Neural progenitor cell (in vitro differentiated cells): Measurements from ENCODE around the gene ST7L. TPM values are rescaled to one million over a fixed set of nuclear protein-coding genes. Genes with fewer than 3 reads are reported as not detected.

Experiments used
- DNase-seq: peaks from one replicate; pipeline ENCODE4 v3.0.0-alpha.2; 2016; ENCODE audit warnings: low spot score
- H2AFZ ChIP-seq: fragments of 200-600 bp; sonication (generic); replicated peaks from 2 replicates; pipeline ENCODE4 v1.6.1; 2016; ENCODE audit warnings: antibody characterized with exemption
- H3F3A ChIP-seq: fragments of 200-600 bp; sonication (generic); 2 replicates; pipeline ENCODE4 v1.6.1; 2016; ENCODE audit warnings: antibody characterized with exemption, low read depth
- H3K27ac ChIP-seq: fragments of 200-600 bp; sonication (generic); 2 replicates; pipeline ENCODE4 v1.5.1; 2016; ENCODE audit warnings: mild to moderate bottlenecking
- H3K27me3 ChIP-seq: fragments of 200-600 bp; sonication (generic); 2 replicates; pipeline ENCODE4 v1.6.1; 2016; ENCODE audit warnings: mild to moderate bottlenecking, moderate library complexity
- H3K36me3 ChIP-seq: fragments of 200-600 bp; sonication (generic); 2 replicates; pipeline ENCODE4 v1.5.1; 2016
- H3K4me1 ChIP-seq: fragments of 200-600 bp; sonication (generic); 2 replicates; pipeline ENCODE4 v1.6.1; 2016; ENCODE audit warnings: mixed run types
- H3K4me2 ChIP-seq: fragments of 200-600 bp; sonication (generic); 2 replicates; pipeline ENCODE4 v1.6.1; 2016
- H3K4me3 ChIP-seq: fragments of 200-600 bp; sonication (generic); 2 replicates; pipeline ENCODE4 v1.5.1; 2016
- H3K79me2 ChIP-seq: fragments of 200-600 bp; sonication (generic); 2 replicates; pipeline ENCODE4 v1.6.1; 2016; ENCODE audit warnings: low read depth
- H3K9ac ChIP-seq: fragments of 200-600 bp; sonication (generic); 2 replicates; pipeline ENCODE4 v1.6.1; 2016
- H3K9me3 ChIP-seq: fragments of 200-600 bp; sonication (generic); 2 replicates; pipeline ENCODE4 v1.5.1; 2016; ENCODE audit warnings: low read depth
- H4K20me1 ChIP-seq: fragments of 200-600 bp; sonication (generic); 2 replicates; pipeline ENCODE4 v1.6.1; 2016; ENCODE audit warnings: low read depth
- H3K27ac Mint-ChIP-seq: 3 replicates; pipeline ENCODE4 v1.8.0; 2021; ENCODE audit warnings: mixed read lengths
- H3K27me3 Mint-ChIP-seq: 2 replicates; pipeline ENCODE4 v1.8.0; 2022; ENCODE audit warnings: low read depth, mild to moderate bottlenecking, inconsistent platforms, moderate library complexity, mixed read lengths; ENCODE audit not compliant: insufficient read depth
- H3K36me3 Mint-ChIP-seq: 3 replicates; pipeline ENCODE4 v1.8.0; 2021; ENCODE audit warnings: mixed read lengths
- H3K4me1 Mint-ChIP-seq: 3 replicates; pipeline ENCODE4 v1.8.0; 2021; ENCODE audit warnings: mixed read lengths
- H3K4me3 Mint-ChIP-seq: 3 replicates; pipeline ENCODE4 v1.8.0; 2021; ENCODE audit warnings: mild to moderate bottlenecking, moderate library complexity, mixed read lengths
- H3K9me3 Mint-ChIP-seq: 3 replicates; pipeline ENCODE4 v1.8.0; 2020; ENCODE audit warnings: mixed read lengths
- EZH2 ChIP-seq: fragments of 200-600 bp; sonication (generic); IDR thresholded peaks from 2 replicates; pipeline ENCODE4 v1.6.1; 2017; ENCODE audit warnings: antibody characterized with exemption, mild to moderate bottlenecking, moderate library complexity
- EZH2phosphoT487 ChIP-seq: fragments of 200-600 bp; sonication (generic); IDR thresholded peaks from 2 replicates; pipeline ENCODE4 v1.6.1; 2017; ENCODE audit warnings: antibody characterized with exemption
- total RNA-seq: library from RNA; depleted of rRNA; stranded (reverse); fragments of >200 nt; gene quantifications from 2 replicates; pipeline ENCODE4 v1.2.3, GENCODE V29; 2015; ENCODE audit warnings: low replicate concordance
- TF ChIP-seq, protein P1 (sequence below): fragments of 200-600 bp; sonication (generic); IDR thresholded peaks from 2 replicates; pipeline ENCODE4 v1.5.1; 2017; ENCODE audit warnings: antibody characterized with exemption, mild to moderate bottlenecking

The ST7L gene, protein sequence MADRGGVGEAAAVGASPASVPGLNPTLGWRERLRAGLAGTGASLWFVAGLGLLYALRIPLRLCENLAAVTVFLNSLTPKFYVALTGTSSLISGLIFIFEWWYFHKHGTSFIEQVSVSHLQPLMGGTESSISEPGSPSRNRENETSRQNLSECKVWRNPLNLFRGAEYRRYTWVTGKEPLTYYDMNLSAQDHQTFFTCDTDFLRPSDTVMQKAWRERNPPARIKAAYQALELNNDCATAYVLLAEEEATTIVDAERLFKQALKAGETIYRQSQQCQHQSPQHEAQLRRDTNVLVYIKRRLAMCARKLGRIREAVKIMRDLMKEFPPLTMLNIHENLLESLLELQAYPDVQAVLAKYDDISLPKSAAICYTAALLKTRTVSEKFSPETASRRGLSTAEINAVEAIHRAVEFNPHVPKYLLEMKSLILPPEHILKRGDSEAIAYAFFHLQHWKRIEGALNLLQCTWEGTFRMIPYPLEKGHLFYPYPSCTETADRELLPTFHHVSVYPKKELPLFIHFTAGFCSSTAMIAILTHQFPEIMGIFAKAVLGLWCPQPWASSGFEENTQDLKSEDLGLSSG
- 18.7 and 26.1 TPM in 2 replicates for total RNA-seq

DNA sequence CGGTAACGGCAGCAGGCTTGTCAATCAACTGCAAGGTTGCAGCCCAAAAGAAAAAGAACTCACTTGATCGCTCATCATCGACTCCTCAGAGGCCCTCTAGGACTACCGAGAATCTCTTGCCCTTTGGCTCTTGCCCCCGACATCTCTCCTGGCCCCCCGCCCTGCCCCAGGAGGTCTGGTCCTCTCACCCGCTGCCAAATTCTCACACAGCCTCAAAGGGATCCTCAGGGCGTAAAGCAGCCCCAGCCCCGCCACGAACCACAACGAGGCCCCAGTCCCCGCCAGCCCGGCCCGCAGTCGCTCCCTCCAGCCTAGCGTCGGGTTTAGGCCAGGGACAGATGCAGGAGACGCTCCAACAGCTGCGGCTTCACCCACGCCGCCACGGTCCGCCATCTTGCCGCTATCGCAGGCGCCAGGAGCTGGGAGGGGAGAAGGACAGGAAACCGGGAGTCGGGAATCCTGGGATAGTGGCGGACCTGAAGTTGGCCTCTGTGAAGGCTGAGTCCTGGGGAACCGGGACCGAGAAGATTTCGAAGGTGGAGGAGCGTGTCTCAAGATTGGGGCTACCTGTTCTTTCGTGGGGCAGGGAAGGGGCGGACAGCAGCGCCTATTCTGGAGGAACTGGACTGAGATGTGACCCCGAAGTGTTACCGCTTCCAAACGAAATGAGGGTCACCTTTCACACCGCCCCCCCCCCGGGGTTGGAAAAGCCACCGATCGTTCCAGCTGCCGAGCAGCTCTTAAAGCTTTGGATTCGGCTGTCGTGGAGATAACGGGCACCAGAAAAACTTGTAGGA lies at the start of gene ST7L:
ST7L (minus strand) TSS at position 421 of the 797 bp plus-strand sequence; CDS start at position 393, 28 bp downstream.
- peaks cover 98% of the 10 kb centered on the region for H3K79me2 ChIP-seq
- H3K27ac ChIP-seq, result peak within 1 kb of the TSS; percentile 94
- H3K9me3 ChIP-seq, result no peaks in the 10 kb centered on the region
- H3K4me3 ChIP-seq, result peak within 1 kb of the TSS; percentile 80
- H3K4me2 ChIP-seq, result peak within 1 kb of the TSS; percentile 79
- H3K4me1 Mint-ChIP-seq, result peaks cover 28% of the 10 kb centered on the region
- peaks cover 30% of the 10 kb centered on the region for H3F3A ChIP-seq
- H3K36me3 ChIP-seq, result peaks cover 10% of the 10 kb centered on the region
- peak within 1 kb of the TSS; percentile 85 for H2AFZ ChIP-seq
- H3K9ac ChIP-seq, result peak within 1 kb of the TSS; percentile 93
- peak within 1 kb of the TSS; percentile 99 for H3K4me3 Mint-ChIP-seq
- H3K9me3 Mint-ChIP-seq, result no peaks in the 10 kb centered on the region
- peaks cover 16% of the 10 kb centered on the region for H3K4me1 ChIP-seq
- DNase-seq, result peak; percentile 84
- peaks cover 35% of the 10 kb centered on the region for H4K20me1 ChIP-seq
- H3K27me3 ChIP-seq, result no peaks in the 10 kb centered on the region
- peak within 1 kb of the TSS; percentile 100 for H3K27ac Mint-ChIP-seq
- H3K27me3 Mint-ChIP-seq, result peaks cover 7% of the 10 kb centered on the region
- H3K36me3 Mint-ChIP-seq, result peaks cover 2% of the 10 kb centered on the region
- TF ChIP-seq EZH2phosphoT487, result no peak
- no peak for TF ChIP-seq EZH2

DNA sequence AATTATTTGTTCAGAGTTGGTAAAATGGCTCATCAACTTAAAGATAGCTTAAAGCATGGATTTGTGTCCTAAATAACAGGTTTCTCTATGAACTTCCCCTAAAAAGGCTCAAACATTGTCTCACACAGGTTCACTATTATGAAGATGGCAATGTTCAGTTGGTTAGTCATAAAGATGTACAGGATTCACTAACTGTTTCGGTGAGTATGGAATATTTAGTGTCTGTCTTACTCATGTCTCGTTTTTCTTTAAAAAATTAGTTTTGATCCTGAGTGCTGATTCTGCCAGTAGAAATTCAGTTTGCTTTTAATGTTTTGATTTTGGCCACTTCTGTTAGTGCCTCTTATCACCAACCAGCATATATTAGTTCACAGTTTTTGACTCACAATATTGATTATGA lies 48.0 kb upstream of the ST7L start:
- Histone ChIP-seq H3F3A (peaks cover 8% of the 10 kb centered on the region), H3K4me3 (no peak overlapping the region), H3K79me2 (no peaks in the 10 kb centered on the region), H3K4me1 (no peaks in the 10 kb centered on the region), H3K27me3 (no peaks in the 10 kb centered on the region), H3K36me3 (peaks cover 16% of the 10 kb centered on the region), H4K20me1 (no peaks in the 10 kb centered on the region), H3K27ac (no peak overlapping the region), H2AFZ (no peak overlapping the region), H3K4me2 (no peak overlapping the region), H3K9me3 (no peaks in the 10 kb centered on the region), H3K9ac (no peak overlapping the region)
- Mint-ChIP-seq H3K27me3 (no peaks in the 10 kb centered on the region), H3K4me1 (no peaks in the 10 kb centered on the region), H3K4me3 (no peak overlapping the region), H3K36me3 (peaks cover 43% of the 10 kb centered on the region), H3K9me3 (no peaks in the 10 kb centered on the region), H3K27ac (no peak overlapping the region)
- no peak for DNase-seq
- TF ChIP-seq EZH2, result no peak
- no peak for TF ChIP-seq EZH2phosphoT487
- TF ChIP-seq, protein P1, sequence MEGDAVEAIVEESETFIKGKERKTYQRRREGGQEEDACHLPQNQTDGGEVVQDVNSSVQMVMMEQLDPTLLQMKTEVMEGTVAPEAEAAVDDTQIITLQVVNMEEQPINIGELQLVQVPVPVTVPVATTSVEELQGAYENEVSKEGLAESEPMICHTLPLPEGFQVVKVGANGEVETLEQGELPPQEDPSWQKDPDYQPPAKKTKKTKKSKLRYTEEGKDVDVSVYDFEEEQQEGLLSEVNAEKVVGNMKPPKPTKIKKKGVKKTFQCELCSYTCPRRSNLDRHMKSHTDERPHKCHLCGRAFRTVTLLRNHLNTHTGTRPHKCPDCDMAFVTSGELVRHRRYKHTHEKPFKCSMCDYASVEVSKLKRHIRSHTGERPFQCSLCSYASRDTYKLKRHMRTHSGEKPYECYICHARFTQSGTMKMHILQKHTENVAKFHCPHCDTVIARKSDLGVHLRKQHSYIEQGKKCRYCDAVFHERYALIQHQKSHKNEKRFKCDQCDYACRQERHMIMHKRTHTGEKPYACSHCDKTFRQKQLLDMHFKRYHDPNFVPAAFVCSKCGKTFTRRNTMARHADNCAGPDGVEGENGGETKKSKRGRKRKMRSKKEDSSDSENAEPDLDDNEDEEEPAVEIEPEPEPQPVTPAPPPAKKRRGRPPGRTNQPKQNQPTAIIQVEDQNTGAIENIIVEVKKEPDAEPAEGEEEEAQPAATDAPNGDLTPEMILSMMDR, result no peak

DNA sequence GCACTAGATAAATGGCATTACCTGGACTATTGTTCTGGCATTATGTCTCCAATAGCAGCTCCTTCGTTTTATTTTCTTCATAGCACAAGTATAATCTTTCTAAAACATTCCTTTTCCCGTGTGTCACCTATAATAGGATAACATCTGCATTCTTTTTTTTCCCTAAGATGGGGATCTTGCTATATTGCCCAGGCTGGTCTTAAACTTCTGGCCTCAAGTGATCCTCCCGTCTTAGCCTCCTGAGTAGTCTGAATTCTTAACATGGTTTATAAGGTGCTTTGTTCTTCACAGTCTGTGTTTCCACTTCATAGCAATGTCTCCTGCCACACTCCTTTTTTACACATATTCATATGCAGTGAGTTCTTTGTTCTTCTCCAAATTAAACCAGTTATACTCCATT lies 46.9 kb upstream of the ST7L start:
- H3K4me1 Mint-ChIP-seq, result no peaks in the 10 kb centered on the region
- no peak for DNase-seq

More for the DNA sequence above, 46.9 kb upstream of the ST7L start:
- no peak overlapping the region for H3K27ac ChIP-seq
- Mint-ChIP-seq H3K36me3 (peaks cover 44% of the 10 kb centered on the region), H3K27me3 (no peaks in the 10 kb centered on the region), H3K9me3 (no peaks in the 10 kb centered on the region), H3K4me3 (no peak overlapping the region), H3K27ac (no peak overlapping the region)
- H3K4me2 ChIP-seq, result no peak overlapping the region
- no peaks in the 10 kb centered on the region for H3K79me2 ChIP-seq
- H3K4me1 ChIP-seq, result no peaks in the 10 kb centered on the region
- H3K36me3 ChIP-seq, result peaks cover 20% of the 10 kb centered on the region
- TF ChIP-seq EZH2phosphoT487 (no peak), EZH2 (no peak)
- TF ChIP-seq, protein P1, result no peak
- H3F3A ChIP-seq, result peaks cover 3% of the 10 kb centered on the region
- H3K4me3 ChIP-seq, result no peak overlapping the region
- no peaks in the 10 kb centered on the region for H4K20me1 ChIP-seq
- no peak overlapping the region for H2AFZ ChIP-seq
- H3K9me3 ChIP-seq, result no peaks in the 10 kb centered on the region
- H3K9ac ChIP-seq, result no peak overlapping the region
- no peaks in the 10 kb centered on the region for H3K27me3 ChIP-seq
